T-helper 9 cell (primary cell): ENCODE data around the gene VHLL.
"Not testable (repeated sequence)": the region's sequence is repeated elsewhere in the genome, so short reads cannot be mapped to it uniquely, and the experiment has no call there.

ENCODE experiments used
- DNase-seq: peaks from one replicate; pipeline ENCODE4 v3.0.0-alpha.2; 2020
- total RNA-seq, 2 donors: gene quantifications; one replicate each; lab custom pipeline; 2026; lab: John Stamatoyannopoulos, UW

The VHLL gene
- 0 reads per million in 2 donors for total RNA-seq

DNA sequence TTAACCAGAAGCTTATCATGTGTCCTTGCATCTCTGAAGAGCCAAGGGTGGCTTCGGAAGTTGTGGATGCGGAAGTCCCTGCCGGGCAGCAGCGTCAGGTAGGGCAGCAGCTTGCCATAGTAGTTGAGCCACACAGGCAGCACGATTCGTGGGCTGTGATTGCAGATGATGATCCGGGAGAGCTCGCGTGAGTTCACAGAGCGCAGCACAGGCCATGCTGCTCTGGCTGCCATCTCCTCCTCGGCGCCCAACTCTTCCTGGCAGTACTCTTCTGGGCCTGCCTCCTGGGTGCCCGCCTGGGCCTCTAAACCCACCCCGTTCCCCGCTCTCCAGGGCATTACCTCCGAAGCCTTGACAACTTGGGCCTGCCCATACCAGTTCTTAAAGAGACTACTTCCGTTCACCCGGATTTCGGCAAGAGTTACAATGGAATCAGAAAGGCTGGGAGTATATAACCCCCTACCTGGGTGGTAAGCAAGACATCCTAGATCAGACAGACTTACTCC, at the start of gene VHLL:
Gene VHLL, minus strand, starts transcription at position 456 of the 506 bp plus-strand sequence. Its CDS starts 118 bp downstream, at position 338.
- DNase-seq = no peak

- no peak for DNase-seq
Measured at GRCh38 chr1:156347331-156347730, 48.2 kb upstream of the VHLL start.

DNA sequence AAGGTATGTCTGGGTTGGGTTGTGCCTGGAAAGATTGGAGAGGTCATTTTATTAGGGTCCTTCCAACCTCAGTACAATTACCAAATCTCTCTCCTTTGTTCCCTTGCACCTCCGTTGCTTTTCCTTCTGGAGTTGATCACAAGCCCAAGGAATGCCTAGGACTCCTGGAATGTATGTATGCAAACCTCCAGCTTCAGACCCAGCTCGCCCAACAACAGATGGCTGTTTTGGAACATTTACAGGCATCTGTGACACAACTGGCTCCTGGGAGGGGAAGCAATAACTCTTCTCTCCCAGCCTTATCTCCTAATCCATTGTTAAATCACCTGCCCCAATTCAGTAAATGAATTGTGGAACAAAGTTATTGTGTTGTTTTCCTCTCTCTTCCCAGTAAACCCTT, 47.5 kb upstream of the VHLL start:
- DNase-seq = no peak

GRCh38 chr1:156346035-156346434, 46.9 kb upstream of the VHLL start:
- DNase-seq = not testable (repeated sequence)

- no peak for DNase-seq
Measured at GRCh38 chr1:156344409-156344808, 45.3 kb upstream of the VHLL start.

- no peak for DNase-seq
Measured at GRCh38 chr1:156342166-156342955, 43.3 kb upstream of the VHLL start.

GRCh38 chr1:156338180-156338976, 39.3 kb upstream of the VHLL start, which contains the start of the genes CCT3 and TSACC:
Gene CCT3 (minus strand): TSS chr1:156338292. CDS start chr1:156338184, 108 bp downstream.
Gene TSACC (plus strand): TSS chr1:156338526. CDS start chr1:156339758, 1,232 bp downstream.
- peak; percentile 98 for DNase-seq

DNA sequence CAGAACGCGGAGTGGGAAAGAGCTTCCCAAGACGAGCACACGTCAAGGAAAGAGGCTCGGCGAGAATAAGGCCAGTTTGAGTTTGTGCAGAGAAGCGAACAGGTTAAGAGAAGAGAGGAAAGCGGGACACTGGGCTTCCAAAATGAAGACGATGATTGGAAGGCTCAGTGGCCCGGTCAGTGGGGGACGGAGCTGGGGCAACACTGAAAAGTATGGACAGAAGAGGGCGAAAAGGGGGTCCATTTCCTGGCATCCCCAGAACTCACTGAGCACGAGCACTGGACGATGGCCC, 38.7 kb upstream of the VHLL start:
- DNase-seq = peak; percentile 3

DNA sequence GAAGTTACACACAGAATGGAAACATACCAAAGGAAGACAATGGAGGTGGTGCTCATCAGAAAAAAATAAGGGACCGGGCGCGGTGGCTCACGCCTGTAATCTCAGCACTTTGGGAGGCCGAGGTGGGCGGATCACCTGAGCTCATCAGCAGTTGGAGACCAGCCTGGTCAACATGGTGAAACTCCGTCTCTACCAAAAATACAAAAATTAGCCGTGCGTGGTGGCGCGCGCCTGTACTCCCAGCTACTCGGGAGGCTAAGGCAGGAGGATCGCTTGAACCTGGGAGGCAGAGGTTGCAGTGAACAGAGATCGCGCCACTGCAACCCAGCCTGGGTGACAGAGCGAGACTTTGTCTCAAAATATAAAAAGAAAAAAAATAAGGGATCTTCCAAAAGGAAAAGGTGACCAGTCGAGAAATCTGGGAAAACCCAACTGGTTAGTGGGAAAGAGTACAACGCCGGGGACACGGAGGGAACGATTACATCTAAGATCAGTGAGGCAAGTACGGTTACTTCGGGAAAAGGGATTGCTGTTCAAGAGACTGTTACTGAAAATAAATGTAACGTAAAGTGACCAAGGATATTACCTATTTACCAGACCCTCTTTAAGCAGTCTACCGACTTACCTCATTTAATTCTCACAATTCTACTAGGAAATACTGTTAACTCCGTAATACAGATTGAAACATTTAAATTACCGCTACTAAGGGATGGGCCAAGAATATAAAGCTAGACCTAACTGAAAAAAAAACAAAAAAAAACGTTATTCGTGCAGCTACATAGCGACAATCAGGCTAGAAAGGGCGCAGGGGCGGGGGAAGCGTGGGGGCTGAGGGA, 38.2 kb upstream of the VHLL start:
- DNase-seq = no peak

DNA sequence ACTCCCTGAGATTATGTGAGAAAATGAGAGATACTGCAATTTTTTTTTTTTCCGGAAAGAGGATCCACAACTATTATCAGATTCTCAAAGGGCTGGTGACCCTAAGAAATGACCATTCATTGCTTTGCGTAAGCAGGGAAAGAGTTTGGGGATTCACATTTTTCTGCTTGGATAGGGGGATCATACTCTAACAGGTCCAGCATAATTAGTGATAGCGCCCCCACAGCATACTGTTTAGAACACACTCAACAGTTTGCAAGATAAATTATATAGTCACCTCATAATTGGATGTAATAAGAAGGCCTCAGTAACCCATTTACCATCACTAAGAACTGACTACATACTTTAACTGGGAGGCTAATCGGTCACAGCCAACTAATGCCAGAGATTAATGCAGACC, 37.1 kb upstream of the VHLL start:
- no peak for DNase-seq

- not testable (repeated sequence) for DNase-seq
Measured at GRCh38 chr1:156323179-156323578, 24.1 kb upstream of the VHLL start.

- DNase-seq = no peak
Measured at GRCh38 chr1:156320560-156320959, 21.5 kb upstream of the VHLL start.

DNA sequence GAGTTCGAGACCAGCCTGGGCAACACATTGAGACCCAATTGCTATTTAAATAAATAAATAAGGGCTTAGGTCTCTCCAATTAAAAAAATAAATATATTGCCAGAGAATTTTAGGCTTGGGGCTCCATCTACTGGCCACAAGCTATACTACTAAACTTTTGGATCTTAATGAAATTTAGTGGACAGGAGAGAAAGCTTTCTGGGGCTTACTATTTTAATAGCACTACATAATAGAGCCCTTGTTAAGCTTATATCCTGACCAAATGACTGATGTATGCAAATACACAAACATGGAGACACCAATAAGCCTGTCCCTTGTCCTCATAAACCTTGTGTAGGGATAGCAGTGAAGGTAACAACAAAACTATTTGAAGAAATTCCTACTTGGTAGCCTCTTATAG, 20.6 kb upstream of the VHLL start:
- DNase-seq = no peak

DNA sequence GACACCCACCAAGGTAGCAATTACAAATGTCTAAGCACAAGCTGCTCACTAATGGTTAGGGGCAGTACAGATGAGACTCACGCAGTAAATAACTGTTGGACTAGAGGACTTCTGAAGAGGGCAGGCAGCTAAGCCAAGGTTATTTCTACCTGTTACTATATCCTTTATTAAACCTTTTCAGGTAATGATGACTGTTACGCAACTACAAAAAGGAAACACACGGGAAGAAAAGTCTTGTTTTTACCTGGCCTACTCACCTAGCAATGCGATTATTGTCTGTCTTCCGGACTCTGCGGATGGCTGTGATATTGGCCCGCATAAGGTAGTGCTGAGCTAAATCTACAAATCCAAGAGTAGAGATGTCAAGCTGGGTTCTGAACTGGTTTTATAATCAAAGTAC, 17.8 kb upstream of the VHLL start:
- DNase-seq = no peak

DNA sequence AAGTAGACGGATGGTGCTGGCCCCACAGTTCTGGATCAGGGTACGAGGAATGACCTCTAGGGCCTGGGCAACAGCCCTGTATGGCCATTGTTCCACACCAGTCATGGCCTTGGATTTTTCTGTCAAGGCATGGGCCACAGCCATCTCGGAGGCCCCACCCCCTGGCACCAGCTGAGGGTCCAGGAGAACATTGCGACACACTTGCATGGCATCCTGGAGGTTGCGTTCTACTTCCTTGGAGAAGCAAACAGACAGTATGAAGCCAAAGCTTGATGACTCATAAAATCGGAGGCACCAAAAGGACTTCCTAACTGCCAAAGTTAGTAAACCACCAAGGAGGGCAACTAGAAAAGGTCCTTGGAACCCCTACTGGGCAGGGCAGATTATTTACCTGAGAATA, 11.9 kb upstream of the VHLL start:
- DNase-seq = no peak

DNA sequence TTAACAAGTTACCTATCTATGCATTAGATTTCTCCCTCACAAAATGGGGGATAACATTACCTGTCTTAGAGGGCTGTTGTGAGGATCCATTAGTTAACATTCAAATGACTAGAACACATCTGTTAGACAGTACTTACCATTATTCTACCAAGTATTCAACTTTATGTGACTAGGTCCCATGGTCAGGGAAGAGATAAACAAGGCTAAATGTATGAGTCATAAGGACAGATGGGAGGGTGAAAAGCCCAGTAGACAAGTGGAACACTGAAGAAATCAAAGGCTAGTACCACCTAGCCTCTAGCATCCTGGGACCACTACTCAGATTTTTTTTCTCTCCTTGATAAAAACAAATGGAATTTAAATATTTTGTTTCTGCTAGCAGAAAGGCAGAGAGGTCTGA, 9.0 kb upstream of the VHLL start:
- DNase-seq = no peak

DNA sequence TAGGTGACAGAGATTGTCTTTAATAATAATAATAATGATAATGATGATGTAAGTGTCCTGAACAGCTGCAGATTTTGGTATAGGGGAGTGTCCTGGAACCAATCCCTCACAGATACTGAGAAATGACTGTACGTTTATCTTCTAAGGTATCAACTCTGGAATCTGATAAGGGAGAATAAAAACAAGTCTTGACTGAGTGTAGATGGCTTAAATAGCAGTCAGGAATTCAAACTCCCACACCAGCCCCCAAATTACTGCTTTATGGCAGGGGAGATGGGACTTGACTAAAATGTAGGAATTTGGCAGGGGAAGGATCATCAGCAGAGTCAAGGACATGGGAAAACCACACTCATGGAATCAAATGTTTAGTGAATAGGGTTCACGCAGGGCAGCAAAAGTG, 6.1 kb upstream of the VHLL start:
- DNase-seq = no peak

GRCh38 chr1:156303241-156303640, 4.1 kb upstream of the VHLL start:
- no peak for DNase-seq

DNA sequence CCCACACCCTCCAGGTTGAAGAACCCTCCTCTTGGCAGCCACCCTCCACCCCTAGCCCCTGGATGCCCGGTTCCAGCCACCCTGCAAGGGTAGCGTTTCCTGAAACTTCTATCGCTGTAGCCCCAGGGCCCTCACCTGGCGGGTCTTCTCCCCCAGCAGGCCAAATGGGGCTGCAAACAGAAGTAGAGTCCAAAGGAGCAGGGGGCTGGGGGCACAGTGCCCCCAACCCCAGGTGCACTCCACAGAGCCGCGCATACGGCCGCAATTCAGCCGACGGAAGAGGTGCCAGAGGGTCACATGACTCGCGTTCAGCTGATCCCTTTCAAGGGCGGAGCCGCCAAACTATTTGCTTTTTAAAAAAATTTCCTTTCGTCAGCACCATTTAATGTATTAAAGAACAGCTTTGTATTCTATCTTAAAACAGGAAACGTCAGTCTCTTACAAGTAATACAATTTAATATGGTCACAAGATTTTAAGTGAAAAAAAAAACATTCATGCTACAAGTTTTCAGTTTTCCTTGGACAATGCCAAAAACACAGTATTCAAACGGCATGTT, 3.6 kb downstream of the VHLL start, which contains the start of gene GLMP:
Gene GLMP, minus strand, starts transcription at position 289 of the 557 bp plus-strand sequence. Its CDS starts 34 bp downstream, at position 255.
- DNase-seq = peak; percentile 36

DNA sequence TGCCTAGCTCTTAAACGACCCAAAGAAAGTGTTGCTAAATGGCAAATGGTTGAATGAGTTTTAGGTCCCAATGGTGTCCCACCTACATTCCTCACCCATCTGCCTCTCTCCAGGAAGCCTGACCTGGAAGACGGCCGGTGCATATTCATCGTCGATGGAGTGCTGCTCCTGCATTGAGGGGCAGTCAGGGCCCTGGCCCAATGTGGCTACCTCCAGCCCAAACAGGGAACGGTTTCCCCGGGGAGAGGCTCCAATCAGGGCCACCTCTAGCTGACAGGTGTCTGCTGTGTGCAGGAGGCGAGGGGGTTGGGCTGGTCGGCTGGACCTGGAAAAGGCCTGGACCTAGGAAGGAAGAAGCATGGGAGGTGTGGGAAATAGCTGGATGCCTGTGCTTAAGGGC, 5.2 kb downstream of the VHLL start:
- no peak for DNase-seq

DNA sequence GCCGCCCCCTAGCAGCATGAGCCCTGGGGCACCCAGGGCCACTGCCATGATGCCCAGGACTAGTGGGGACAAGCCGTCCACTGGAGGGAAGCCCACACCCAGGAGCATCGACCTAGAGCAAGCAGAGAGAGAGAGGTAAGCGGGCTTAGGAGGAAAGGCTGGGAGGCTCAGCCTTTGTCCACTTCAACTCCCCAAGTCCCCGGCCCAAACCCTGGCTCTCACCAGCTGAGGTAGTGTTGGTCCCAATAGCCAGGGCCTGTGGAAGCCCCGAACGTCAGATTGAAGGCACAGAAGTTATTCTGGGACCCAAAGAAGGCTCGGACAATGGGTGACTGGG, 6.0 kb downstream of the VHLL start:
- DNase-seq = no peak

- no peak for DNase-seq
Measured at GRCh38 chr1:156291226-156292061, 7.7 kb downstream of the VHLL start.
